Effector memory CD4-positive, alpha-beta T cell (primary cell): ENCODE data around the gene MGAT5.

ENCODE experiments used
- DNase-seq, 3 donors: peaks; one replicate each; pipeline ENCODE4 v3.0.0-alpha.2; 2020
- H3K27ac ChIP-seq: 2 replicates; pipeline ENCODE4 v1.7.0; 2013; ENCODE audit warnings: mild to moderate bottlenecking, low read length, moderate library complexity; ENCODE audit not compliant: insufficient read depth, poor library complexity, severe bottlenecking
- H3K27me3 ChIP-seq: replicated peaks from 2 replicates; pipeline ENCODE4 v1.7.0; 2013; ENCODE audit warnings: mild to moderate bottlenecking, low read length; ENCODE audit not compliant: insufficient read depth, control insufficient read depth, poor library complexity, severe bottlenecking
- H3K36me3 ChIP-seq: 2 replicates; pipeline ENCODE4 v1.7.0; 2013; ENCODE audit warnings: mild to moderate bottlenecking, low read length, moderate library complexity; ENCODE audit not compliant: control insufficient read depth, insufficient read depth
- H3K4me1 ChIP-seq: 2 replicates; pipeline ENCODE4 v1.7.0; 2013; ENCODE audit warnings: low read length, mild to moderate bottlenecking; ENCODE audit not compliant: control insufficient read depth, insufficient read depth, poor library complexity, severe bottlenecking
- H3K4me3 ChIP-seq: 2 replicates; pipeline ENCODE4 v1.7.0; 2013; ENCODE audit warnings: low read length, low read depth, mild to moderate bottlenecking; ENCODE audit not compliant: insufficient read depth, poor library complexity, severe bottlenecking
- H3K9me3 ChIP-seq: 2 replicates; pipeline ENCODE4 v1.7.0; 2013; ENCODE audit warnings: mild to moderate bottlenecking, low read length, moderate library complexity; ENCODE audit not compliant: control insufficient read depth

The MGAT5 gene

GRCh38 chr2:134396493-134396892 is 142.6 kb downstream of the MGAT5 start:
- no peak for DNase-seq
- no peak overlapping the region for H3K4me3 ChIP-seq
- H3K27ac ChIP-seq: no peak overlapping the region
- H3K36me3 ChIP-seq: no peaks in the 10 kb centered on the region
- peaks cover under 1% of the 10 kb centered on the region for H3K4me1 ChIP-seq
- no peaks in the 10 kb centered on the region for H3K9me3 ChIP-seq
- no peaks in the 10 kb centered on the region for H3K27me3 ChIP-seq

DNA sequence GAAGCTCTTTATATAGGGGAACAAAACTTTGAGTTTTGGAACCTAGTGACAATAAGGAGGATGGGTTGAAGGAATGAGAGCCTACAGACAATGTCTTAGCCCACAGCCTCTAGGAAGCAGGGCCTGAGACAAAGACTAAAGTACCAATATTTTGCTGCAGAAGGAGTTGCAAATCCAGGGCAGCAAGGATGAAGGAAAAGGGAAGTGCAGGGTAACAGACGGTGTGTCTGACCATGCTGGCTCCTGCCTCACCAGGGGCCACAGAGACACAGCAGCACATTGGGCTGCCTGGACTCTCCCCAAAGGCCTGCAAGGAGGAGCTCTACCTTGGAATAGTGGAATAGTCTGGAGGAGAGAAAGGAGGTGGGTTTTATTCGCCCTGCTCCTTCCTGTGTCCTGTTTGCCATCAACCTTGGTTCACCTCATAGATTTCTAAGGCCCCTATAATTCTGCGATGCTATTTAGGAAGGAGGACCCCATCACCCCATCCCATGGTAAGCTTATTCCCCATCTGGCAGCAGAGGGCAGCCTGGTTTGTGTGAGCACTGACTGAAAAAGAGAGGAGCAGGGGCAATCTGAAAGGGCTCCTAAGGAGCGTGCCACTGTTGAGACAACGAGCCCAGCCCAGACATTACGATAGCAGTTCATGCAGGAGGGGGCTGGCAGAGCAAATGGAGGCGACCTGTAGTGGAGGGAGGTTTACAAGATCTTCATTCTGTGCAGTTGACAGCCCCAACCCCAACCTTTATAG is 143.4 kb downstream of the MGAT5 start:
- H3K27ac ChIP-seq: no peak overlapping the region
- DNase-seq: no peak
- no peaks in the 10 kb centered on the region for H3K4me1 ChIP-seq
- H3K36me3 ChIP-seq: no peaks in the 10 kb centered on the region
- no peaks in the 10 kb centered on the region for H3K27me3 ChIP-seq
- H3K9me3 ChIP-seq: no peaks in the 10 kb centered on the region
- H3K4me3 ChIP-seq: no peak overlapping the region

DNA sequence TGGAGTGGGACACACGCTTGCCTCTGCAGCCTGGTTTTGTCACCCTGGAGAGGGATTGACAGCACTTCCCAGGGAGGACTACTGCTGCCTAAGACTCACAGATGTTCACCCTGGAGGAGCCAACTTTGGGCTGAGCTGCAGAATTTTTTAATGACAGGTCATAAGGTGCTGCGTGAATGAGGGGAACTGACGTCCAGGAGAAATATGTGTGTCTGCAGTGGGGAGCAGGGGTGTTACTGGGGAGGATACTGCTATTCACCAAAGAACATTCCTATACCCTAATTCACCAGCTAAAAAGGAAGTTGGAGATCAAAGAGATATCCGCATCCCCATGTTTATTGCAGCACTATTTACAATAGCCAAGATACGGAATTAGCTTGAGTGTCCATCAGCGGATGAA is 144.4 kb downstream of the MGAT5 start:
- Histone ChIP-seq H3K27me3 (no peaks in the 10 kb centered on the region), H3K36me3 (peaks cover 7% of the 10 kb centered on the region), H3K9me3 (no peaks in the 10 kb centered on the region), H3K27ac (no peak overlapping the region), H3K4me1 (no peaks in the 10 kb centered on the region), H3K4me3 (no peak overlapping the region)
- DNase-seq: no peak

DNA sequence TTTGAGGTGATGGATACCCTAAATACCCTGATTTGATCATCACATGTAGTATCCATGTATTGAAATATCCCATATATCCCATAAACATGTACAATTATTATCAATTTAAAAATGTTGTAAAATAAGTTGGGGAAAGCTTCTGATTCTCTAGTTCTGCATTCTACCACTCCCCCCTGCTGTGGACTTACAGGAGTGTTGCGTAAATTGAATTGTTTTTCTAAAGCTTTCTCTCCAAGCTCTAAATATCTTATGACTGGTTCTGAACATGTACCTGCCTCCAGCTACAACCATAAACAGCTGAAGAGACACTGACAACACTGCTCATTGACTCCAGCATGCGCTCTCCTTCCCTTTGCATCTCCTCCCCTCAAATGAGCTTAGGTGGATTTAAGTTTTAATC is 145.2 kb downstream of the MGAT5 start:
- Histone ChIP-seq H3K27me3 (no peaks in the 10 kb centered on the region), H3K9me3 (no peaks in the 10 kb centered on the region), H3K4me1 (no peaks in the 10 kb centered on the region), H3K4me3 (no peak overlapping the region), H3K36me3 (peaks cover 15% of the 10 kb centered on the region), H3K27ac (no peak overlapping the region)
- no peak for DNase-seq

DNA sequence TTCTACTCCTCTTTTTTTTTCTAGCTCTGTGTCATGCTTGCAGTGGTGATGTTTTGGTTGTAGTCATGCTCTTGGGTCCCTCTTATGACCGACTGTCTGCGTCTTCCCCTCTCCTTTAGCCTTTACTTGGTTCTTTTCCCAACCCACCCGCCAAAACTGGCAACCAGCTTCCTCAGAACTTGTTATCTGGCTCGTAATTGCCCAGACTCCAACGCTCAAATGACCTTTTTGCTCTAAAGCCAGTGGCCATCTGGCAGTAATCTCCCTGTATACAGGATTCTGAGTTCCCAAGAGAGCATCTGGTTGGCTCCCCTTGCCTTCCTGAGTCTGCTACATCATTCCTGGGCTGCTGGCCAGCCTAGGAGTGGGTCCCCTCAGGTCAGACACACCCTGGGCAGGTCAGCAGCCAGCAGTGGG is 147.2 kb downstream of the MGAT5 start:
- no peak overlapping the region for H3K4me3 ChIP-seq
- H3K27me3 ChIP-seq: no peaks in the 10 kb centered on the region
- no peak for DNase-seq
- peaks cover 23% of the 10 kb centered on the region for H3K36me3 ChIP-seq
- H3K9me3 ChIP-seq: no peaks in the 10 kb centered on the region
- H3K4me1 ChIP-seq: no peaks in the 10 kb centered on the region
- no peak overlapping the region for H3K27ac ChIP-seq

DNA sequence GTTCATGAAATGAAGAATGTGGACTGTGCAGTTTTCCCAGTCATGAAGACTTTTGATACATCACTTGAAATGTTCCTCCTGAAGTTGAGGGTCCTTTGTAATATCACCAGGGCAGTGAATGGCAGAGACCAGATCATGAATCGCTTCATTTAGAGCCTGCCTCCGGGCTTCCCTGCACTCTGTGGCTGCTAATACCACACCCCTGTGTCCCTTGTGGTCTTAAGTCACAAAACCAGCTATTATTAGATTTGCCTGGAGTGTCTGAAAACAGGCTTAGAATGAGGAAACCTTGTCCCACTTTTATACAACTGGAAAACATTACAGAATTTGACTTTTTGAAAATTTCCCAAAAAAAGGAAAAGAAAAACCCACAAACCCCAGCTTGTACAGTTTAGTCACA is 147.9 kb downstream of the MGAT5 start:
- Histone ChIP-seq H3K9me3 (no peaks in the 10 kb centered on the region), H3K36me3 (peaks cover 23% of the 10 kb centered on the region), H3K4me3 (no peak overlapping the region), H3K27me3 (no peaks in the 10 kb centered on the region), H3K4me1 (no peaks in the 10 kb centered on the region), H3K27ac (no peak overlapping the region)
- DNase-seq: no peak

DNA sequence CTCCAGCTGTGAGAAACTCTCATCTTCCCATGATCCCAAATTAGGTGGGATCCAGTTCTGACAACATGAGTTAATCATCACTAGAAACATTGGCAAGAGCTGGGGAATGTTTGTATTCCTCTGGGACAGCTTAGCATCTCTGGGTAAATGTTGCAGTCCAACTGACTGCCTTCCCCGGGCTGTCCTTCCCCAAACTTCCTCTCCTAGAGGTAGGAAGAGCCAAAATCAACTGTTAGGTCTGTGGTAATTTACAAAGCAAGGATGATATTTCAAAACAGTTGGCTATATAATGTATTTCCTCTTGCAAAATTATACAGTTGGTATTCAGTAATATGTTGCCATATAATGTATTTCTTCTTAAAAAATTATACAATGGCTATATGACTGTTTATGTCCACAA is 148.5 kb downstream of the MGAT5 start:
- H3K27me3 ChIP-seq: no peaks in the 10 kb centered on the region
- no peak for DNase-seq
- no peaks in the 10 kb centered on the region for H3K9me3 ChIP-seq
- H3K4me1 ChIP-seq: no peaks in the 10 kb centered on the region
- H3K27ac ChIP-seq: no peak overlapping the region
- H3K4me3 ChIP-seq: no peak overlapping the region
- peaks cover 23% of the 10 kb centered on the region for H3K36me3 ChIP-seq

GRCh38 chr2:134405611-134406081 is 151.8 kb downstream of the MGAT5 start:
- Histone ChIP-seq H3K4me1 (peaks cover 29% of the 10 kb centered on the region), H3K27ac (no peak overlapping the region), H3K36me3 (peaks cover 23% of the 10 kb centered on the region), H3K4me3 (no peak overlapping the region), H3K9me3 (no peaks in the 10 kb centered on the region), H3K27me3 (no peaks in the 10 kb centered on the region)
- DNase-seq: no peak

DNA sequence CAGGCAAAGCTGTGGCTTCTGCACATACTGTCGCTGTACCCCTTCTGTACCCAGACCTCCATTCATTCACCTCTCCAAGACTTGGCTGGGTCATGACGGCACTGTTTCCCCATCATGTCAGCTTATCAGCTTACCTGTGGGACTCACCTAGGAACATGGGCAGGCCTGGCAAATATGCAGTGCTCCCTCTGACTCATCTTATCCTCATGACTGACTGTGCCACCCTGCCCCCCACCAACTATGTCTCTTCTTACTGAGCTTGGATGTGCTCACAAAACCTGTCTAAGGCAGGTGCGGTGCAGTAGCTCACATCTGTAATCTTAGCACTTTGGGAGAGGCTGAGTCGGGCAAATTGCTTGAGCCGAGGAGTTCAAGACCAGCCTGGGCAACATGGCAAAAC is 152.4 kb downstream of the MGAT5 start:
- Histone ChIP-seq H3K27ac (no peak overlapping the region), H3K9me3 (no peaks in the 10 kb centered on the region)

DNA sequence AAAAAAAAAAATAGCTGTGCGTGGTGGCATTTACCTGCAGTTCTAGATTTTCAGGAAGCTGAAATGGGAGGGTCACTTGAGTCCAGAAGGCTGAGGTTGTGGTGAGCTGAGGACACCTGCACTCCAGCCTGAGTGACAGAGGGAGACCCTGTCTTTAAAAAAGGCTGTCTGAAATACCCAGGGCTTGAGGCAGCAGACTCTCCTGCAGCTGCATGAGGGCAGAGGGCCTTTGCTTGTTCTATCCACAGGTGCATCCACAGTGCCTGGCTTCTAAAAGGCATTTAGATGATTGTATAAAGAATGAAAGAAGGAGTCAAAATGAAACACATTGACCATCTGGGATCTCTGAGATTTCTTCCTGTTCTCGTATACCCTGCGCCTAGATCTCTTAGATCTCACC is 152.9 kb downstream of the MGAT5 start:
- Histone ChIP-seq H3K9me3 (no peaks in the 10 kb centered on the region), H3K27ac (no peak overlapping the region), H3K27me3 (no peaks in the 10 kb centered on the region), H3K4me3 (no peak overlapping the region), H3K4me1 (peaks cover 38% of the 10 kb centered on the region), H3K36me3 (peaks cover 23% of the 10 kb centered on the region)
- no peak for DNase-seq

More for the DNA sequence above, 152.4 kb downstream of the MGAT5 start:
- Histone ChIP-seq H3K4me3 (no peak overlapping the region), H3K27me3 (no peaks in the 10 kb centered on the region), H3K36me3 (peaks cover 23% of the 10 kb centered on the region), H3K4me1 (peaks cover 35% of the 10 kb centered on the region)
- DNase-seq: no peak
